Right ventricle myocardium inferior (tissue), 1 donor: ENCODE data around the gene WBP2. TPM values are rescaled to one million over a fixed set of nuclear protein-coding genes. Genes with fewer than 3 reads are reported as not detected.
"Not testable (repeated sequence)": the region's sequence is repeated elsewhere in the genome, so short reads cannot be mapped to it uniquely, and the experiment has no call there.

Source experiments
- ATAC-seq: fragments of 200-7000 bp; cut with Tn5 transposase; one replicate; pipeline ENCODE4 v1.9.1; 2020; ENCODE audit warnings: mild to moderate bottlenecking, moderate library complexity
- DNase-seq: peaks from one replicate; pipeline ENCODE4 v3.0.0; 2021; ENCODE audit errors: missing footprints
- intact Hi-C: fragments of 100-400 bp; cut with DNase I; formaldehyde crosslinking; loops from one replicate; pipeline ENCODE4 v1.11.0; 2022
- total RNA-seq: library from RNA; stranded (reverse); fragmentation: NEBNext Ultra II Directional; extraction: Animal tissue kit (Norgen Biotek cat#: 25700); gene quantifications from one replicate; pipeline ENCODE4 v1.2.1, GENCODE V29; 2021
- donor health status: DM: no; HTN: yes; CAD: no; lungs with severe emphysema.

The WBP2 gene
- total RNA-seq, 1 donor from 2014 or later: 151 TPM

- DNase-seq, intact Hi-C loops, ATAC-seq: not testable (repeated sequence)
These were observed 44.4 kb downstream of the WBP2 start for GRCh38 chr17:75810756-75811155.

- ATAC-seq (no peak), DNase-seq (no peak)
- intact Hi-C loops: no loop called here
These were observed 44.9 kb downstream of the WBP2 start for GRCh38 chr17:75810216-75810615.

DNA sequence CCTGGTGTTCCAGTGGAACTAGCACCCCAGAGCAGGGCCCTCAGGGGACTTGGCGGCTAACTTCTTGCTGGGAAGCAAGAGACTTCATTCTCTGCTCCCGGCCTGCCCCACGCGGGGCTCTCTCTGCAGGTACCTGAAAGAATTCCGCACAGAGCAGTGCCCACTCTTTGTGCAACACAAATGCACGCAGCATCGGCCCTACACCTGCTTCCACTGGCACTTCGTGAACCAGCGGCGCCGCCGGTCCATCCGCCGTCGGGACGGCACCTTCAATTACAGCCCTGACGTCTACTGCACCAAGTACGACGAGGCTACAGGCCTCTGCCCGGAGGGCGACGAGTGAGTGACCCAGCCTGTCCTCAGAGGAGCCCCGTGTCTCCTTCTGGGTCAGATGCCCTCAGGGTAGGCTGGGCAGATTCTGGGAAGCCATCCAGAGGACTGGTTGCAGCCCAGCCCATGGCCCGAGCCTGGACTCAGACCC, 45.5 kb downstream of the WBP2 start:
- DNase-seq (no peak), ATAC-seq (peak; percentile 43)
- intact Hi-C loops: no loop called here

DNA sequence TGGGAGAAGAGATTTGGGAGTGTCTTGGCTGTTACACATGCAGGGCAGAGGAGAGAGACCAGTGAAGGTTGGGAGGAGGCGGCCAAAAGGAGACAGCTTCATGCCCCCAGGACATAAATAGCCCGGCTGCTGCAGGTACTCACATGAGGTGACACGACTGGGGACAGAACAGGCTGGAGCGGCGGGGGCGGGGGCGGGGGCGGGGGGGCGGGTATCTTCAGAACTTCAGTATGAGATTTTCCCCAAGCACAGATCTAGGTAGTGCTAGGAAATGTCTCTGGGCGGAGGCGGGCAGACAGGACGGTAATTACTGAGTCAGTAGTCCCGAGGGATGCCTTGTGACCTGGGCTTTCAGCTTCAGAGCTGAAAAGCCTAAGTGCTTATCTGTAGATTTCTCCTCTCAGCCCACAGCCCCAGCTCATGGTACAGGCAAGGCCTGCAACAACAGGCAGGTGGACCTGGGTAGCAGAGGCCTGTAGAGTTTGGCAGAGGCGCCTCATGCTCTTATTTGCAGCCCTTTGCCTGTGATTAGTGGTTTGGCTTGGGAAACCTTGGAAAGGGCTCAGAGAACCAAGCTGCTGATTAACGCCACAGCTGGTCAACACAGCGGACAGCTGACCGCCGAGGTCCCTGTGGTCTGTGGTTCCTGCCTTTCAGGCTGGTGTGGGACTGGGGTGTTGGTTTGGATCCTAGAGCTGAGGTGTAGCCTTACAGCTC, 46.1 kb downstream of the WBP2 start:
- ATAC-seq (peak; percentile 69), DNase-seq (no peak)
- intact Hi-C loops: no loop called here

- peak; percentile 12 for ATAC-seq
- DNase-seq: no peak
- intact Hi-C loops: no loop called here
These were observed 46.6 kb downstream of the WBP2 start for GRCh38 chr17:75808549-75808904.

DNA sequence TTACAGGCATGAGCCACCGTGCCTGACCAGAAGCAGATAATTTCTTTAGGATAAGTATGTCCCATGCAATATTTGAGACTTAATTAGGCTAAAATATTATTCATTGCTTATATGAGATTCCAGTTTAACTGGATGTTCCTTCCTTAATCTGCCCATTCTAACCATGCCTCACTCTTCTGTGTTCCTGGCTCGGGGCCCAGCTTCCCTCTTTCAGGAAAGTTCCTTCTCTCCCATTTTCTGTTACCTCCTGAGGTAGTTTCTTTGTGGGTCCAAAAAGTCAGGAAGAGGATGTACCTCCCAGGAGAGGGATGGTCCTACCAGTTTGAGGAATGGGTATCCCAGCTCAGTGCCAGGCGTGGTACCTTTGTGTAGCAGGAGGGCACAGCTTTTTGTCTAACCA, 47.3 kb downstream of the WBP2 start:
- DNase-seq: no peak
- intact Hi-C loops: no loop called here

GRCh38 chr17:75806822-75807500, 48.2 kb downstream of the WBP2 start:
- intact Hi-C loops: no loop called here
- DNase-seq (no peak), ATAC-seq (peak; percentile 57)

More for the DNA sequence above, 47.3 kb downstream of the WBP2 start:
- no peak for ATAC-seq

DNA sequence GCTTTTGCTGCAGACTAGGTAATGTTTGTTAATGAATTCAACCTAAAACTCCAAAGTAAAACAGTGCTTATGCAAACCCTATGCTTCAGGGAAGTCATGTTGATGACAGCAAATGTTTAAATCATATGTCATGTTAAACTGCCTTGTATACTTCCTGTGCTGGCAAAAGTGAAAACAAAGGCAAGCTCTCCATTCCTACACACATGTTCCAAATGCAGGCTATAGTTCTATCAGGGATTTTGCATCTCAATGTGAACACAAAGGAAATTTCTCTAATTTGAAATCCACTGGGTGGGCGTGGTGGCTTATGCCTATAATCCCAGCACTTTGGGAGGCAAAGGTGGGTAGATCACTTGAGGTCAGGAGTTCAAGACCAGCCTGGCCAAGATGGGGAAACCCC, 51.3 kb downstream of the WBP2 start:
- DNase-seq (no peak), ATAC-seq (no peak)
- intact Hi-C loops: no loop called here

- ATAC-seq (no peak), DNase-seq (no peak)
- intact Hi-C loops: no loop called here
These were observed 55.7 kb downstream of the WBP2 start for GRCh38 chr17:75799402-75799801.

- no peak for ATAC-seq
- DNase-seq: no peak
These were observed 59.1 kb downstream of the WBP2 start for GRCh38 chr17:75795820-75796607.

More at GRCh38 chr17:75795820-75796607, 59.1 kb downstream of the WBP2 start:
- intact Hi-C loops: no loop called here

Other genes starting within 250 kb of the WBP2 start
- 11.4 TPM for gene SMIM5, start 221.9 kb downstream of the WBP2 start, total RNA-seq
- gene RECQL5, start 188.2 kb downstream of the WBP2 start, total RNA-seq: 15.9 TPM
- 47.4 TPM for gene SAP30BP, start 188.0 kb downstream of the WBP2 start, total RNA-seq
- gene ITGB4, start 133.9 kb downstream of the WBP2 start, total RNA-seq: 7.5 TPM
- gene GALK1, start 90.1 kb downstream of the WBP2 start, total RNA-seq: 23.8 TPM
- 16.0 TPM for gene UNK, start 70.5 kb downstream of the WBP2 start, total RNA-seq
- gene UNC13D, start 10.9 kb downstream of the WBP2 start, total RNA-seq: 10.7 TPM
- gene TRIM47, start 23.2 kb upstream of the WBP2 start, total RNA-seq: 39.4 TPM
- gene TRIM65, start 41.6 kb upstream of the WBP2 start, total RNA-seq: 11.3 TPM
- gene MRPL38, start 49.5 kb upstream of the WBP2 start, total RNA-seq: 115 TPM
- gene FBF1, start 85.7 kb upstream of the WBP2 start, total RNA-seq: 3.5 TPM
- gene ACOX1, start 123.8 kb upstream of the WBP2 start, total RNA-seq: 80.9 TPM
- 9.4 TPM for gene TEN1, start 123.9 kb upstream of the WBP2 start, total RNA-seq
- gene CDK3, start 145.5 kb upstream of the WBP2 start, total RNA-seq: 2.2 TPM
- 0.11 TPM for gene EVPL, start 172.0 kb upstream of the WBP2 start, total RNA-seq
- gene SRP68, start 217.2 kb upstream of the WBP2 start, total RNA-seq: 60.1 TPM
- gene GALR2, start 219.4 kb upstream of the WBP2 start, total RNA-seq: not detected
- gene ZACN, start 223.8 kb upstream of the WBP2 start, total RNA-seq: not detected
- 70.9 TPM for gene EXOC7, start 248.5 kb upstream of the WBP2 start, total RNA-seq